ENCODE measurements around the gene FLT1.

The FLT1 gene

GRCh38 chr13:28283600-28283999, 211.3 kb downstream of the FLT1 start:
- Mint-ChIP-seq H3K9me3 (no peaks in the 10 kb centered on the region), H3K4me3 (no peak overlapping the region), H3K27ac (no peak overlapping the region), H3K36me3 (ENCODE audit: low read depth) (peaks cover 85% of the 10 kb centered on the region), H3K4me1 (ENCODE audit: low read depth) (no peaks in the 10 kb centered on the region), H3K27me3 (no peaks in the 10 kb centered on the region)
- DNase-seq: no peak

GRCh38 chr13:28282451-28282850, 212.5 kb downstream of the FLT1 start:
- Mint-ChIP-seq H3K36me3 (ENCODE audit: low read depth) (peaks cover 84% of the 10 kb centered on the region), H3K27me3 (no peaks in the 10 kb centered on the region), H3K9me3 (no peaks in the 10 kb centered on the region), H3K27ac (no peak overlapping the region), H3K4me1 (ENCODE audit: low read depth) (no peaks in the 10 kb centered on the region), H3K4me3 (no peak overlapping the region)
- DNase-seq: no peak

DNA sequence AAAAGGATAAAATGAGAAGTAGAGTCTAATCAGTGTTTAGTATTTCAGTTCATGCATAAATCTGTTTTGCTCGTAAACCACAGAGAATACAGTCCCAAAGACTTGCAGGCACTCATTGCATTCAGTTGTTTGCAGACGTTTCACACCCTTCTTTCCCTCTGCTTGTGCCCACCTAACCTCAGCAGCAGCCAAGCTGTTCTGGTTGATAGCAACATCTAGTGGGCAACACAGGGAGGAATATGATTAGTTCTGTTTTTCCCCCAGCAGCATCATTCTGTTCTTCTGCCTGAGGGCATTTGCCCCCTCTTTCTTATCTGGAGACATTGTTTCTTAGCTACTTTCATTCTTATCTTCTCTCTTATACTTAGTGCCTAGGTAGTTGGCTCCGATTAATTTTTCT, 221.0 kb downstream of the FLT1 start:
- Mint-ChIP-seq H3K36me3 (ENCODE audit: low read depth) (peaks cover 82% of the 10 kb centered on the region), H3K4me1 (ENCODE audit: low read depth) (peaks cover 8% of the 10 kb centered on the region)
- DNase-seq: no peak

GRCh38 chr13:28271056-28271840, 223.7 kb downstream of the FLT1 start:
- Mint-ChIP-seq H3K27ac (no peak overlapping the region), H3K4me3 (no peak overlapping the region)

More for the DNA sequence above, 221.0 kb downstream of the FLT1 start:
- Mint-ChIP-seq H3K4me3 (no peak overlapping the region), H3K9me3 (no peaks in the 10 kb centered on the region), H3K27ac (no peak overlapping the region), H3K27me3 (no peaks in the 10 kb centered on the region)

GRCh38 chr13:28268800-28269223, 226.1 kb downstream of the FLT1 start:
- DNase-seq: no peak
- Mint-ChIP-seq H3K27me3 (no peaks in the 10 kb centered on the region), H3K4me3 (no peak overlapping the region), H3K36me3 (ENCODE audit: low read depth) (peaks cover 77% of the 10 kb centered on the region), H3K4me1 (ENCODE audit: low read depth) (peaks cover 24% of the 10 kb centered on the region), H3K27ac (peak overlapping the region; percentile 66), H3K9me3 (peaks cover 9% of the 10 kb centered on the region)

More at GRCh38 chr13:28271056-28271840, 223.7 kb downstream of the FLT1 start:
- H3K4me1 Mint-ChIP-seq (ENCODE audit: low read depth): peaks cover 24% of the 10 kb centered on the region
- H3K9me3 Mint-ChIP-seq: peaks cover 9% of the 10 kb centered on the region
- DNase-seq: no peak
- peaks cover 86% of the 10 kb centered on the region for H3K36me3 Mint-ChIP-seq (ENCODE audit: low read depth)
- H3K27me3 Mint-ChIP-seq: no peaks in the 10 kb centered on the region

GRCh38 chr13:28267497-28267896, 227.4 kb downstream of the FLT1 start:
- Mint-ChIP-seq H3K4me3 (no peak overlapping the region), H3K4me1 (ENCODE audit: low read depth) (peaks cover 24% of the 10 kb centered on the region), H3K27ac (no peak overlapping the region), H3K9me3 (peaks cover 9% of the 10 kb centered on the region), H3K36me3 (ENCODE audit: low read depth) (peaks cover 71% of the 10 kb centered on the region), H3K27me3 (no peaks in the 10 kb centered on the region)
- no peak for DNase-seq

DNA sequence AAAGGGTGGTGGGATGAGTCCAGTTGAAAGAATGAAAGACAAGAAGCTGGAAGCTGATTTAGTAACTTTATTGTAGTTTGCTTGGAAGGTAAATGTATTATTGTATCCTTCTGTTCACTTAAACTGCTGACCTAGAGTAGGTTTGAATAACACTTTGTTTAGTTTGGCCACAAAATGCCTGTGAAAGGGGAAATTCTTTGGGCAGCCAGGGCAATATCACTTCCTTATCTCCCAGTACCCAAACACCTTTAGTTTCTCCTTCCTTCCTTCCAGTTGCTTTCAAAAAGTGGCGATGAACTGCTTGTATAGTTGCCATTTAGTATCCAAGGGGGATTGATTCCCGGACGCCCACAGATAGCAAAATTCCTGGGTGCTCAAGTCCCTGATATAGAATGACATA, 236.5 kb downstream of the FLT1 start:
- Mint-ChIP-seq H3K27me3 (no peaks in the 10 kb centered on the region), H3K36me3 (ENCODE audit: low read depth) (peaks cover 66% of the 10 kb centered on the region), H3K4me3 (no peak overlapping the region), H3K4me1 (ENCODE audit: low read depth) (peaks cover 17% of the 10 kb centered on the region), H3K27ac (no peak overlapping the region), H3K9me3 (no peaks in the 10 kb centered on the region)
- no peak for DNase-seq

- Mint-ChIP-seq H3K36me3 (ENCODE audit: low read depth) (peaks cover 65% of the 10 kb centered on the region), H3K27ac (no peak overlapping the region), H3K27me3 (no peaks in the 10 kb centered on the region), H3K4me3 (no peak overlapping the region), H3K9me3 (no peaks in the 10 kb centered on the region), H3K4me1 (ENCODE audit: low read depth) (peaks cover 26% of the 10 kb centered on the region)
- no peak for DNase-seq
Observed at GRCh38 chr13:28257305-28257704, 237.6 kb downstream of the FLT1 start.

GRCh38 chr13:28252547-28252946, 242.4 kb downstream of the FLT1 start:
- no peaks in the 10 kb centered on the region for H3K9me3 Mint-ChIP-seq
- no peak overlapping the region for H3K27ac Mint-ChIP-seq
- peaks cover 53% of the 10 kb centered on the region for H3K4me1 Mint-ChIP-seq (ENCODE audit: low read depth)
- no peak overlapping the region for H3K4me3 Mint-ChIP-seq
- H3K36me3 Mint-ChIP-seq (ENCODE audit: low read depth): peaks cover 71% of the 10 kb centered on the region
- no peaks in the 10 kb centered on the region for H3K27me3 Mint-ChIP-seq
- DNase-seq: no peak

- Mint-ChIP-seq H3K9me3 (no peaks in the 10 kb centered on the region), H3K27ac (no peak overlapping the region), H3K36me3 (ENCODE audit: low read depth) (peaks cover 72% of the 10 kb centered on the region), H3K27me3 (no peaks in the 10 kb centered on the region), H3K4me1 (ENCODE audit: low read depth) (peaks cover 63% of the 10 kb centered on the region), H3K4me3 (no peak overlapping the region)
- no peak for DNase-seq
Observed at GRCh38 chr13:28251466-28251865, 243.5 kb downstream of the FLT1 start.

- H3K27ac Mint-ChIP-seq: no peak overlapping the region
- peaks cover 66% of the 10 kb centered on the region for H3K4me1 Mint-ChIP-seq (ENCODE audit: low read depth)
- no peaks in the 10 kb centered on the region for H3K27me3 Mint-ChIP-seq
- DNase-seq: no peak
- peaks cover 74% of the 10 kb centered on the region for H3K36me3 Mint-ChIP-seq (ENCODE audit: low read depth)
- H3K9me3 Mint-ChIP-seq: no peaks in the 10 kb centered on the region
- H3K4me3 Mint-ChIP-seq: no peak overlapping the region
Observed at GRCh38 chr13:28250542-28250941, 244.4 kb downstream of the FLT1 start.
